GOT3 (cell line): Measurements from ENCODE around the gene LDAF1.
"Not testable (repeated sequence)": the region's sequence is repeated elsewhere in the genome, so short reads cannot be mapped to it uniquely, and the experiment has no call there.

Experiments used
- DNase-seq: peaks from one replicate; lab custom pipeline; 2025; ENCODE audit warnings: mixed read lengths; lab: John Stamatoyannopoulos, UW

Gene LDAF1

GRCh38 chr16:21162661-21163151 lies 4.2 kb downstream of the LDAF1 start:
- DNase-seq: no peak

GRCh38 chr16:21163576-21163975 lies 5.1 kb downstream of the LDAF1 start:
- no peak for DNase-seq

DNA sequence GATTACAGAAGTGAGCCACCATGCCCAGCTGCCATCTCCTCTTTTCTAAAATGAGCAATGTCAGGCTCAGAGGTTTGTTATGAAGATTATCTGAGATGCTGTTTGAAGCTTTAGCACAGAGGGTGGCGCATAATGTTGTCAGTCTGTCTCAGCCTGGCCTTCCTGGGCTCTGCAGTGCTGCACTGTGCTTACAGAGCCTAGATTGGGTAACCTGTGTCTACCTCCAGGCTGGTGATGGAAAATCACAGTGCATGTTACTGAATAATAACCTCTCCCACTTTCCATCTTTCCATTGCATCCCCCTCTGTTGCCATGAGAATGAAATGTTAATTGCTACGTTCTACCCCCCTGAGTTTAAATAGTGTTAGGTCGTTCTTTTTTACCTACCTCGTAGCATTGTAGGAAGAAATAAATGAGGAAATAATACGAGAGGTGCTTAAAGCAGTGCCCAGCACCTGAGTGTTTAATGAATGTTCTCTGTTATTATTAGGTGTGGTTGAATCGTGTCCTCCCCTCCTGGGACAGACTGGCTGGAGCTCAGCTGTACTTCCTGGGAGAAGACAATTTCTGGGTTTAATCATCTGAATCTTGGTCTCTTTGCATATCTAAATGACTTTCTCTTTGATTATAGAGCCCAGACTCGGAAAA lies 6.2 kb downstream of the LDAF1 start:
- no peak for DNase-seq

DNA sequence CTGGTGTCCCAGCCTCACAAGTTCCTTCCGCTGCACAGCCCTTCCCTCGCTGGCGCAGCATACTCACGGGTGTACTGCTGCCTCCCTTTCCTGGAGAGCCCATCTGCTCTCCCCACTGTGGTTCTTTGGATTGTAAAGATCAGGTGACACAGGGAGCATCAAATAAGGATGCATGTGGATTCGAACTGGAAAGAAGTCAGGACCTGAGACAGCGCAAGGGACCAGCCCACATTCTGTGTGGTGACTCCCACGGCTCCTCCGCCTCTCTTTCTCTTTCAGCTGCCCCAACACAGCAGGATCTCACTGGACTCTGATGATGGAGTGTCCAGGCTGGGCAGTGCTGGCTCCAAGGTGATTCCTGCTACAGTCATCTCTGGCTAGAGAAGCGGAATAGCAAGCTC lies 8.1 kb downstream of the LDAF1 start:
- no peak for DNase-seq

GRCh38 chr16:21167360-21167759 lies 8.9 kb downstream of the LDAF1 start:
- DNase-seq: no peak

GRCh38 chr16:21167929-21168602 lies 9.6 kb downstream of the LDAF1 start:
- DNase-seq: no peak

DNA sequence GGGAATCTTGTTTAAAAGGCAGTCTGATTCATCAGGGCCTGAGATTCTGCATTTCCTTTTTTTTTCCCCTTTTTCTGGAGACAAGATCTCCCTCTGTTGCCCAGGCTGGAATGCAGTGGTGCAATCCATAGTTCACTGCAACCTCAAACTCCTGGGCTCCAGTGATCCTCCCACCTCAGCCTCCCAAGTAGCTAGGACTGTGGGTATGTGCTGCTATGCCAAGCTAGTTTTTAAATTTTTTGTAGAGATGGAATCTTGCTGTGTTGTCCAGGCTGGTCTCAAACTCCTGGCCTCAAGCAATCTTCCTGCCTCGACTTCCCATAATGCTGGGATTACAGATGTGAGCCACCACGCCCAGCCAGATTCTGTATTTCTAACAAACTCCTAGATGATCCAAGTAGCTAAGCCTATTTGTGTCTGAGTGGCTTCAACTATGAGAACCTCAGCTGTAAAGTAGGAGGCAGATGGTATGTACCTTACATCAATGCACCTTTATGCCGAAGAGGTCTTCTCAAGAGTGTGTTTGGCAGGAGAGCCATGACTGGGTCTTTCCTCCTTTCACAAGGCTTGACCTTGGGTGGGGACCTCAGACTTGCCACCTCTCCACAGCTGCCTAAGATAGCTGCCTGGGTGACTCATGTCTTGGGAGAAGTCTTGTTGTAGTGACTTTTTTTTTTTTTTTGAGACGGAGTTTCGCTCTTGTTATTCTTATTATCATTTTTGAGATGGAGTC lies 10.9 kb downstream of the LDAF1 start:
- no peak for DNase-seq

GRCh38 chr16:21170116-21170515 lies 11.6 kb downstream of the LDAF1 start:
- not testable (repeated sequence) for DNase-seq

- DNase-seq: no peak
Measured at GRCh38 chr16:21172650-21173049, 14.2 kb downstream of the LDAF1 start.

GRCh38 chr16:21175397-21175796 lies 16.9 kb downstream of the LDAF1 start:
- DNase-seq: no peak

DNA sequence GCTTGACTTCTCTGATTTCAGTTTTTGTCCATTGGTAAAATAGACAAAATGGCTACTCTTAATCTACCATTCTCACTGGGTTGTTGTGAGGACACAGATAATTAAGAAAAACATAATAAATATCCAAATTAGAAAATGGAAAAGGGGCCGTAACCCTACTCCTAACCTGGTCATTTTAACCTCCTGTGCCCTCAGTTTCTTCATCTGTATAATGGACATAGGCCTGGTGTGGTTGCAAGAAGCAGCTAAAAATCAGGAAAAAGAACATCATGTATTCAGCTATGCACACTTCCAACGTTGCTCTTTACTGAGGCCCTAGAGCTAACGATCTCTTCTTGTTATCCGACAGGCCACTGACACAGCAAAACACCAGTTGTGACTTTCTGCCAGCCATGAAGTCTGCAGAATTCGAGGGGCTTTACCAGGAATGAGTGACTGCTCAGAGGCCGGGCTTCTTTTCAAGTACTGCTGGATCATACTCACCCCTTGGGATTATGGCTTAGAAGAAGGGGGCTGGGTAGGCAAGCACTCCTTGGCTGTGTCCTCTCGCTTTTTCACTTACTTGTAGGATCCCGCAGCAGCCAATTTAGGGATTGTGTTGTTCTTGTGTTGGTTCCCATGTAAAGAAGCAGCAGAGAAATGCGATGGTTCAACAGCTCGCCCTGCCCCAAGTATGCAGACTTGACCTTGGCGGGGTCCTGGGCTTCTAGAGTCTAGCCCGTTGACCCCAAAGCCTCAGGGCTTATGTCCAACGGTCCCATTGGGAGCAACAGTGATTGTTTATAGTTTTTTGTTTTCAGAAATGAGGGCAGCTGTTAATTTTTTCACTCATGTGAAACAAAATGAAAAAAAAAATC lies 20.9 kb downstream of the LDAF1 start:
- DNase-seq: no peak

DNA sequence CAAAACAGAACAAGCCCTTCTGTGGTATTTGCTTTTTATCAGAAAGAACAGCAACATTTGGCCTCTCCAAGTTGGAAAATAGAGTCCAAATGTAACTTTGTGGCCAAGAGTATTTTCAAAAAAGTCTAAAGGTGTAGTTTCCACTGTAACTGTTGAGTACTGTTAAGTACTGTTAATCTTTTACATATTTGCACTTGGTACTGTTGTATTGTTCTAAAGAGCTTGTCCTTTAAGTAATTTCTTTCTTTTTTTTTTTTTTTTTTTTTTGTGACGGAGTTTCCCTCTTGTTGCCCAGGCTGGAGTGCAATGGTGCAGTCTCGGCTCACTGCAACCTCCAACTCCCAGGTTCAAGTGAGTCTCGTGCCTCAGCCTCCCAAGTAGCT lies 21.5 kb downstream of the LDAF1 start:
- DNase-seq: no peak

DNA sequence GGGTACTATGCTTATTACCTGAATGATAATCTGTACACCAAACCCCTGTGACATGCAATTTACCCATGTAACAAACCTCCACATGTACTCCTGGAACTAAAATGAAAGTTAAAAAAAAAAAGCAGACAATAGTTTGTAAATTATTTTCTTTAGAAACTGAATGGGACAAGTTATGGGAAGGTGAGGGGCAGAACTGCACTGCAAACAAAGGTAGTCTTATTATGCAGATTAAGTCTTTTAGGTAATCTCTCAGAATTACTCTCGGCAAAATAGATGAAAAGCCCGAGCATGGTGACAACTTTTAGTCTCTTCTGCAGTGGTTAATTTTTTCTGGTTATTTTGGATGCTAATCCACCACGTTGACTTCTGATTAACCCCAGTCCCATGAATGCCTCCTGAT lies 25.5 kb downstream of the LDAF1 start:
- no peak for DNase-seq

DNA sequence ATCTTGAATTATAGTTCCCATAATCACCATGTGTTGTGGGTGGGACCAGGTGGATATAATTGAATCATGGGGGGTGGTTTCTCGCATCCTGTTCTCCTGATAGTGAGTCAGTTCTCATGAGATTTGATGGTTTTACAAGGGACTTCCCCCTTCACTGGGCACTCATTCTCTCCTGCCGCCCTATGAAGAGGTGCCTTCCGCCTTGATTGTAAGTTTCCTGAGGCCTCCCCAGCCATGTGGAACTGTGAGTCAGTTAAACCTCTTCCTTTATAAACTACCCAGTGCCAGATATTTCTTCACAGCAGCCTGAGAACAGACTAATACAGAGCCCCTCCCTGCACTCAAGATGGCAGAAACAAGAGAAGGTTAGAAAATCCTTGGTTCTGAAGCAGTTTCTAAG lies 26.4 kb downstream of the LDAF1 start:
- DNase-seq: no peak

GRCh38 chr16:21185659-21186325 lies 27.3 kb downstream of the LDAF1 start:
- DNase-seq: no peak

DNA sequence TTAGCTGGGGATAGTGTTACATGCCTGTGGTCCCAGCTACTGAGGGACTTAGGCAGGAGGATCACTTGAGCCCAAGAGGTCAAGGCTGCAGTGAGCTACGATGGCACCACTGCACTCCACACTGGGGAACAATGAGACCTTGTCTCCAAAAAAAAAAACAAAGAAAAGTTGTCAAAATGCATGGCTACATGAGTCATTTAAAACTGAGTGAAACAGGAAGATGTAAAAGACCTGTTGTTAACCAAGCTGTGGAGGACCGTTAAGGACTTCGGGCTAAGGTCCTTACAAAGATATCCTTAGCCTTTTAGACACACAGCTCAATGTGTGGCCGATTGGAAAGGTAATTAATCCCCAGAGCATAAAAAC lies 27.8 kb downstream of the LDAF1 start:
- DNase-seq: no peak

DNA sequence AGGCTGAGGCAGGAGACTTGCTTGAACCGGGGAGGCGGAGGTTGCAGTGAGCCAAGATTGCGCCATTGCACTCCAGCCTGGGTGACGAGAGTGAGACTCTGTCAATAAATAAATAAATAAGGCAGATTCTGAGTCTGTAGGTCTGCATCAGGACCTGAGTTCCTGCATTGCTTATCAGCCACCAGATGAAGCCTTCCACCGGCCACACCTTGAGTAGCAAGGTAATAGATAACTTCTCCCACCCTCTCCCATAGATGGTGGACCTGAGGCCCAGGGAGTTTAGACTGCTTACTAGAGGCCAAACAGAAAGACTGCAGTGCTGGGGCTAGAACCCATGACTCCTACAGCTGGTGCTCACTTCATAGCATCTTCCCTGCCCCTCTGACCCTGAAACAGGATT lies 30.8 kb downstream of the LDAF1 start:
- DNase-seq: no peak

DNA sequence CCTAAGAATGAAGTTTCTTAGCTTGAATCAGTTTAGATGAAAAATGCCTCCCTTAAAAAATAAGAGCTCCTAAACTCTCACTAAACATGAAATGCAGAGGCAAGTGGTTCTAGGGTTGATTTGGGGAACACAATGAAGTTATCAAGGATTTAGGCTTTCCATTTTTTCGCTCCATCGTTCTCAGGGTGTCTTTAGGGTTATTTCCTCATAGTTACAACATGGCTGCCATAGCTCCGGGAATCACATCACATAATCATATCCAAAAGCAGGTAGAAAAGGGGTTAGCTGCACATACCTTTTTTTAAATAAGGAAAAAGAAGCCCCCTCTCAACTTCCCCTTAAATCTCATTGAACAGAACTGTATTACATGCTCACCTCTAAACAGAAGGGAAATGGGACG lies 31.5 kb downstream of the LDAF1 start:
- DNase-seq: no peak

- DNase-seq: no peak
Measured at GRCh38 chr16:21190599-21190998, 32.1 kb downstream of the LDAF1 start.

DNA sequence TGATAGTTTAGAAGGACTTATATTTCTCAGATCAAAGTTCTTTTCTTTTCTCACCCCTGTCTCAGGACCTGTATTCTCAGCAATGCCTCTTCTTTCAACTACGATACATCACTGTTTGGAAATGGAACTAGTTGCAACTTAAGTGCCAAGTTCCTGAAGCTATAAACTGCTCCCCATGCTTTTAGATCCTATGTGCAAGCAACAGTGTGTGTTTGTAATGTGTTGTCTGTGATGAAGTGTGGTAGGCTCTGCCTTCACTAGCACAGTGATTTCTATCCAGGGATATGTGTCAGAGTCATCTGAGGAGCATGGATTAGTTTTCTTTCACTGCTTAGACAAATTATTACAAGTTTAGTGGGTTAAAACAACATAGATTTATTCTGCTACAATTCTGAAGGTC lies 34.5 kb downstream of the LDAF1 start:
- DNase-seq: no peak

- no peak for DNase-seq
Measured at GRCh38 chr16:21194771-21195301, 36.4 kb downstream of the LDAF1 start.
